ENCODE measurements around the gene MTHFD1L.

DNA sequence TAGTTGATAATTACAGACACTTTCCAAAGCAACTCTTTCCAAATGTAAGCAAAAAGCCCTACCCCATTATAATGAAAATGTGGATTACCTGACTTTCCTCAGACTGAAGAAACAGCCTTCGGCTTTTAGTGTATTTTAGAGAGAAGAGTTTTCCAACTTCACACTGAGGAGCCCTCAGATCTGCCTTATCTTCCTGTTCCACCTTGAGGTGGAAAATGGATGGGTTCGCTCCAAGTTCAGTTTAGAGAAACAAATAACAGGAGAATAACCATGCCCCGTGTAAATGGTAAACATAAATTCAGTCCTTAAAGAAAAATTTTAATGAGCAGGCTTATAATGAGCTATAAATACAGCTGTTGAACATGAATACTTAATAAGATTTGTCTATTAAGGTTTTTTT is 21.1 kb upstream of the MTHFD1L start:
- TF ChIP-seq BHLHE40 (IDR thresholded peaks at IDR 0.05; ENCODE audit: borderline replicate concordance) (no peak), NFRKB (IDR thresholded peaks at IDR 0.05) (no peak), SP1 (IDR thresholded peaks at IDR 0.05) (no peak), FOXK2 (IDR thresholded peaks at IDR 0.05) (no peak), ZNF384 (IDR thresholded peaks at IDR 0.05) (no peak), TARDBP (IDR thresholded peaks at IDR 0.05) (no peak), L3MBTL2 (conservative IDR thresholded peaks at IDR 0.05) (no peak), FOXM1 (IDR thresholded peaks at IDR 0.05; ENCODE audit: borderline replicate concordance) (no peak), HDGF (IDR thresholded peaks at IDR 0.05; ENCODE audit: borderline replicate concordance) (no peak), LEF1 (IDR thresholded peaks at IDR 0.05; ENCODE audit: borderline replicate concordance) (no peak), SUZ12 (IDR thresholded peaks at IDR 0.05) (no peak), FOXA1 (IDR thresholded peaks at IDR 0.05) (no peak)
